Breast epithelium (tissue), 3 donors: ENCODE data around the gene FAM131C.

Experiments
- CTCF ChIP-seq, 3 donors: fragments of 450-650 bp; IDR thresholded peaks; one replicate each; pipeline ENCODE4 v1.5.1; 2016 to 2017; ENCODE audit warnings: antibody characterized with exemption in 3 of 3, mild to moderate bottlenecking in 3 of 3, moderate library complexity in 3 of 3
- POLR2A ChIP-seq: fragments of 450-650 bp; IDR thresholded peaks from one replicate; pipeline ENCODE4 v1.6.1; 2016; ENCODE audit warnings: antibody characterized with exemption, mild to moderate bottlenecking, moderate library complexity
- POLR2AphosphoS5 ChIP-seq, 3 donors: sonication (generic); formaldehyde crosslinking; IDR thresholded peaks; one replicate each; pipeline ENCODE4 v1.6.1; 2017; ENCODE audit warnings: antibody characterized with exemption in 3 of 3

- TF ChIP-seq POLR2A (no peak), CTCF (IDR thresholded peaks at IDR 0.05) (no peak), POLR2AphosphoS5 (IDR thresholded peaks at IDR 0.05) (no peak)
Observed at GRCh38 chr1:16093611-16094010, 20.2 kb upstream of the FAM131C start.
